Lower leg skin (tissue), 3 donors: ENCODE results near the gene NEGR1.

Experiments used
- CTCF ChIP-seq, 3 donors: fragments of 450-650 bp; IDR thresholded peaks; one replicate each; pipeline ENCODE4 v1.5.1; 2016; ENCODE audit warnings: antibody characterized with exemption in 3 of 3, mild to moderate bottlenecking in 3 of 3, moderate library complexity in 2 of 3
- POLR2A ChIP-seq, 2 donors: fragments of 450-650 bp; IDR thresholded peaks; one replicate each; pipeline ENCODE4 v1.6.1; 2016 to 2017; ENCODE audit warnings: antibody characterized with exemption in 2 of 2, mild to moderate bottlenecking in 1 of 2, moderate library complexity in 1 of 2

- TF ChIP-seq CTCF (IDR thresholded peaks at IDR 0.05) (no peak), POLR2A (IDR thresholded peaks at IDR 0.05) (no peak)
Measured at GRCh38 chr1:71511505-71511904, 770.8 kb downstream of the NEGR1 start.
